Activated B cell treated with CpG ODN at 0.5 μM for 24 hours (primary cell): ENCODE results near the gene CMPK1. TPM values are rescaled to one million over a fixed set of nuclear protein-coding genes. Genes with fewer than 3 reads are reported as not detected.

Source experiments
- ATAC-seq: fragments of 200-7000 bp; cut with Tn5 transposase; one replicate; pipeline ENCODE4 v1.10.0; 2021; ENCODE audit warnings: low read depth, mild to moderate bottlenecking, moderate library complexity
- CTCF ChIA-PET: fragments of 350-600 bp; sonication (Branson Sonifier 250); formaldehyde crosslinking; loops from one replicate; lab custom pipeline; 2021; ENCODE audit warnings: antibody characterized with exemption; lab: Charles Lee
- POLR2A ChIA-PET: fragments of 350-600 bp; sonication (Branson Sonifier 250); formaldehyde crosslinking; loops from one replicate; lab custom pipeline; 2021; ENCODE audit warnings: antibody characterized with exemption; lab: Charles Lee
- DNase-seq: peaks from one replicate; pipeline ENCODE4 v3.0.0; 2022
- H3K27ac Mint-ChIP-seq: one replicate; pipeline ENCODE4 v1.8.0; 2020; ENCODE audit warnings: mixed read lengths
- H3K27me3 Mint-ChIP-seq: one replicate; pipeline ENCODE4 v1.8.0; 2021; ENCODE audit warnings: mixed read lengths
- H3K36me3 Mint-ChIP-seq: one replicate; pipeline ENCODE4 v1.8.0; 2021; ENCODE audit warnings: low read depth, mixed read lengths
- H3K4me1 Mint-ChIP-seq: one replicate; pipeline ENCODE4 v1.8.0; 2021; ENCODE audit warnings: mixed read lengths
- H3K4me3 Mint-ChIP-seq: one replicate; pipeline ENCODE4 v1.8.0; 2020; ENCODE audit warnings: mild to moderate bottlenecking, mixed read lengths
- H3K9me3 Mint-ChIP-seq: one replicate; pipeline ENCODE4 v1.8.0; 2020; ENCODE audit warnings: mixed read lengths
- CTCF ChIP-seq: fragments of 200-600 bp; IDR thresholded peaks from one replicate; pipeline ENCODE4 v1.8.0; 2022; ENCODE audit warnings: antibody characterized with exemption, mild to moderate bottlenecking
- intact Hi-C: fragments of 100-400 bp; cut with micrococcal nuclease; formaldehyde crosslinking; loops from one replicate; pipeline ENCODE4 v1.15.1; 2024
- total RNA-seq: library from RNA; stranded (reverse); gene quantifications from 2 replicates; pipeline ENCODE4 v1.2.3, GENCODE V29; 2022

Gene CMPK1
- total RNA-seq, 1 donor from 2014 or later, result 97.1 TPM

- POLR2A ChIA-PET, result no interaction called here
- no peak for TF ChIP-seq CTCF
- no peak for DNase-seq
- H3K4me1 Mint-ChIP-seq, result peaks cover 15% of the 10 kb centered on the region
- no peaks in the 10 kb centered on the region for H3K9me3 Mint-ChIP-seq
- H3K4me3 Mint-ChIP-seq, result peak overlapping the region; percentile 24
- peaks cover 4% of the 10 kb centered on the region for H3K36me3 Mint-ChIP-seq
- intact Hi-C loops, result loop anchor here (10.0 kb wide), 2 partner anchors 137 to 617 kb away; partner anchors contain the start of genes EFCAB14 and PDZK1IP1
- H3K27me3 Mint-ChIP-seq, result no peaks in the 10 kb centered on the region
- H3K27ac Mint-ChIP-seq, result no peak overlapping the region
- no peak for ATAC-seq
- CTCF ChIA-PET, result no interaction called here
Measured at GRCh38 chr1:47331875-47332274, 1.7 kb upstream of the CMPK1 start.

- no peak for DNase-seq
Measured at GRCh38 chr1:47332779-47333577, 612 bp upstream of the CMPK1 start.

GRCh38 chr1:47333922-47334764 is 553 bp downstream of the CMPK1 start:
- no peaks in the 10 kb centered on the region for H3K9me3 Mint-ChIP-seq
- ChIA-PET POLR2A (interaction anchor here (0.8 to 2.9 kb wide), 7 partner anchors 10 to 155 kb away, joined by 3 to 35 read pairs (median 3); partner anchors contain the start of genes FOXD2 and STIL), CTCF (interaction anchor here (0.7 to 1.6 kb wide), 6 partner anchors 8 to 139 kb away, joined by 3 to 9 read pairs (median 4); partner anchors contain the start of genes FOXD2 and STIL)
- intact Hi-C loops, result loop anchor here (1.0 to 10.0 kb wide), 5 partner anchors 20 to 619 kb away; partner anchors contain the start of genes EFCAB14, PDZK1IP1 and STIL
- DNase-seq, result peak; percentile 78
- TF ChIP-seq CTCF, result no peak
- peaks cover 4% of the 10 kb centered on the region for H3K36me3 Mint-ChIP-seq
- ATAC-seq, result peak; percentile 86
- H3K27me3 Mint-ChIP-seq, result no peaks in the 10 kb centered on the region
- no peak overlapping the region for H3K4me3 Mint-ChIP-seq
- H3K27ac Mint-ChIP-seq, result peak overlapping the region; percentile 92
- H3K4me1 Mint-ChIP-seq, result peaks cover 19% of the 10 kb centered on the region

More at GRCh38 chr1:47332779-47333577, 612 bp upstream of the CMPK1 start:
- ChIA-PET POLR2A (interaction anchor here (0.8 to 2.9 kb wide), 6 partner anchors 9 to 105 kb away, joined by 3 to 35 read pairs (median 4); partner anchors contain the start of genes FOXD2 and STIL), CTCF (interaction anchor here (0.7 to 1.6 kb wide), 6 partner anchors 9 to 138 kb away, joined by 3 to 9 read pairs (median 4); partner anchors contain the start of genes FOXD2 and STIL)
- H3K36me3 Mint-ChIP-seq, result peaks cover 4% of the 10 kb centered on the region
- H3K4me1 Mint-ChIP-seq, result peaks cover 16% of the 10 kb centered on the region
- intact Hi-C loops, result loop anchor here (1.0 to 10.0 kb wide), 4 partner anchors 44 to 618 kb away; partner anchors contain the start of genes EFCAB14 and PDZK1IP1
- no peaks in the 10 kb centered on the region for H3K9me3 Mint-ChIP-seq
- no peak overlapping the region for H3K27ac Mint-ChIP-seq
- no peaks in the 10 kb centered on the region for H3K27me3 Mint-ChIP-seq
- ATAC-seq, result no peak
- TF ChIP-seq CTCF, result no peak
- H3K4me3 Mint-ChIP-seq, result no peak overlapping the region

- Mint-ChIP-seq H3K36me3 (peaks cover 6% of the 10 kb centered on the region), H3K4me1 (peaks cover 23% of the 10 kb centered on the region), H3K4me3 (no peak overlapping the region), H3K27ac (peak overlapping the region; percentile 92), H3K9me3 (no peaks in the 10 kb centered on the region), H3K27me3 (no peaks in the 10 kb centered on the region)
- ChIA-PET POLR2A (interaction anchor here (0.9 to 2.9 kb wide), 2 partner anchors 21 to 156 kb away, joined by 3 to 35 read pairs; partner anchors contain the start of gene STIL), CTCF (interaction anchor here (1.3 to 1.6 kb wide), 2 partner anchors 103 to 140 kb away, joined by 4 to 9 read pairs; partner anchors contain the start of gene FOXD2)
- intact Hi-C loops, result loop anchor here (1.0 to 10.0 kb wide), 3 partner anchors 21 to 620 kb away; partner anchors contain the start of genes EFCAB14, PDZK1IP1 and STIL
- no peak for DNase-seq
- TF ChIP-seq CTCF, result no peak
- no peak for ATAC-seq
Measured at GRCh38 chr1:47334765-47335435, 1.3 kb downstream of the CMPK1 start.
